WERI-Rb-1 (cell line): ENCODE results near the gene ARX.

Experiments
- DNase-seq: peaks from one replicate; pipeline ENCODE4 v3.0.0-alpha.2; 2020
- H3K27ac ChIP-seq: fragments of 250-450 bp; sonication (Bioruptor Pico); 2 replicates; pipeline ENCODE4 v1.5.1; 2020; ENCODE audit warnings: mild to moderate bottlenecking, moderate library complexity
- H3K27me3 ChIP-seq: fragments of 250-450 bp; sonication (Bioruptor Pico); 2 replicates; pipeline ENCODE4 v1.5.1; 2021; ENCODE audit warnings: mild to moderate bottlenecking, low read depth, moderate library complexity; ENCODE audit not compliant: insufficient read depth, severe bottlenecking
- H3K36me3 ChIP-seq: fragments of 250-450 bp; sonication (Bioruptor Pico); 2 replicates; pipeline ENCODE4 v1.5.1; 2020; ENCODE audit warnings: mild to moderate bottlenecking, moderate library complexity
- H3K4me3 ChIP-seq: 2 replicates; pipeline ENCODE4 v1.5.1; 2011; ENCODE audit warnings: low read depth, mild to moderate bottlenecking, control low read depth, low read length
- H3K9me3 ChIP-seq: fragments of 250-450 bp; sonication (Bioruptor Pico); 2 replicates; pipeline ENCODE4 v1.5.1; 2021; ENCODE audit warnings: mild to moderate bottlenecking, moderate library complexity; ENCODE audit not compliant: severe bottlenecking
- TF ChIP-seq, protein P1 (sequence below): IDR thresholded peaks from 2 replicates; pipeline ENCODE4 v1.5.1; 2011; ENCODE audit warnings: low read depth, mild to moderate bottlenecking, control low read depth, inconsistent platforms, low read length

The ARX gene

DNA sequence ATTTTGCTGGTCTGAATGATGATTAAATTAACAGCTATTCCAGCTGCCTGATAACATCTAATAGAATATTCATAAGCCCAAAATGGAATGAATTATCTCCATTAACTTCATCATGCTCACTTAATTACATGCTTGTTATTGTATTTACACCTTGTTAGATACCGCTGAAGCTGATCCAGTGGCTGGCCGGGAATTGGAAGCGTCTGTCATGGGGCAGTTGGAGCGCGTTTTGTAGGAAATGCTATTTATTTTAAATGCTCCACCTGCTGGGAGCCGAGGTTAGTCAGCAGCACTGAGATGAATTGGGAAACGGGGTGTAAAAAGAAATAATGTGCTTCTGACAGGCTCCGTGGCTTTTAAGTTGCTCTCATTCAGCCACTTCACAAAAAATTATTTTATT is 25.2 kb downstream of the ARX start:
- TF ChIP-seq, protein P1, sequence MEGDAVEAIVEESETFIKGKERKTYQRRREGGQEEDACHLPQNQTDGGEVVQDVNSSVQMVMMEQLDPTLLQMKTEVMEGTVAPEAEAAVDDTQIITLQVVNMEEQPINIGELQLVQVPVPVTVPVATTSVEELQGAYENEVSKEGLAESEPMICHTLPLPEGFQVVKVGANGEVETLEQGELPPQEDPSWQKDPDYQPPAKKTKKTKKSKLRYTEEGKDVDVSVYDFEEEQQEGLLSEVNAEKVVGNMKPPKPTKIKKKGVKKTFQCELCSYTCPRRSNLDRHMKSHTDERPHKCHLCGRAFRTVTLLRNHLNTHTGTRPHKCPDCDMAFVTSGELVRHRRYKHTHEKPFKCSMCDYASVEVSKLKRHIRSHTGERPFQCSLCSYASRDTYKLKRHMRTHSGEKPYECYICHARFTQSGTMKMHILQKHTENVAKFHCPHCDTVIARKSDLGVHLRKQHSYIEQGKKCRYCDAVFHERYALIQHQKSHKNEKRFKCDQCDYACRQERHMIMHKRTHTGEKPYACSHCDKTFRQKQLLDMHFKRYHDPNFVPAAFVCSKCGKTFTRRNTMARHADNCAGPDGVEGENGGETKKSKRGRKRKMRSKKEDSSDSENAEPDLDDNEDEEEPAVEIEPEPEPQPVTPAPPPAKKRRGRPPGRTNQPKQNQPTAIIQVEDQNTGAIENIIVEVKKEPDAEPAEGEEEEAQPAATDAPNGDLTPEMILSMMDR: no peak
- Histone ChIP-seq H3K27ac (no peak overlapping the region), H3K36me3 (no peaks in the 10 kb centered on the region), H3K27me3 (peaks cover 5% of the 10 kb centered on the region), H3K4me3 (no peak overlapping the region), H3K9me3 (no peaks in the 10 kb centered on the region)
- DNase-seq: no peak

DNA sequence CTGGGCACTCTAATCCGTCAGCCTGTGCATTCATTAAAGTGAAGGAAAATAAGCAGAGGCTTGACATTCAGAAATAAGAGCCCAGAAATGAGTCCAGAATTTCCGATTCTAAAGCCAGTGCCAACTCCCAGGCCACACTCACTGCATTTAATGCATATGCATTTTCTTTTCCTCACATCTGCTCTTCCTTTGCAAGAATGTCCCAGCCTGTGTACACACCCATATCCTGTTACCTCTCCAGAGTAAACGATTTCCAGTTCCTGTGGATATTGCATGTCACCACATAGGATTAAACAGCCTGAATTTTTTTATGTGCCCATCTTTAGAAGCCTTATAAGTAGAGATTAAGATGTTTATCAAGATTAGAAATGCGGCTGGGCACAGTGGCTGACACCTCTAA is 27.5 kb downstream of the ARX start:
- Histone ChIP-seq H3K9me3 (no peaks in the 10 kb centered on the region), H3K4me3 (no peak overlapping the region), H3K27me3 (peaks cover 5% of the 10 kb centered on the region), H3K36me3 (no peaks in the 10 kb centered on the region), H3K27ac (no peak overlapping the region)
- TF ChIP-seq, protein P1: no peak
- no peak for DNase-seq

DNA sequence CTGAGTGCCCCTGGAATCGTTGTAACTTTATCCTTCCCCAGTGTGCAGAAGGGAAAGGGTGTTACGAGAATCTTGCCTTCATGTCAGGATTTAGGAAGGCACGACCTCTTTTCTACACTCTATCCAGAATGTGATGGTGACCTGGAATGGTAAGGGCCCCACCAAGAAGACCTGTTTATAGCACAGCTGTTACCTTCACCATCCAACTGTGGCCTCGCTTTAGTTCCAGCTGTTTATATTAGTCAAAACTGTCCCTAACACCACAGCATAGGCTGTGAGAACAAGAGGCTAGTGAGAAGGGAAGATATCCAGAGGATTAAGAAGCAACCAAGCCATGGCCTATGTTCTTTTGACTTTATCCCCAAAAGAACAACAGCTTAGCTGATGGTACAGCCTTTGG is 28.0 kb downstream of the ARX start:
- TF ChIP-seq, protein P1: no peak
- Histone ChIP-seq H3K4me3 (no peak overlapping the region), H3K36me3 (no peaks in the 10 kb centered on the region), H3K27me3 (peaks cover 5% of the 10 kb centered on the region), H3K27ac (no peak overlapping the region), H3K9me3 (no peaks in the 10 kb centered on the region)
- DNase-seq: no peak

DNA sequence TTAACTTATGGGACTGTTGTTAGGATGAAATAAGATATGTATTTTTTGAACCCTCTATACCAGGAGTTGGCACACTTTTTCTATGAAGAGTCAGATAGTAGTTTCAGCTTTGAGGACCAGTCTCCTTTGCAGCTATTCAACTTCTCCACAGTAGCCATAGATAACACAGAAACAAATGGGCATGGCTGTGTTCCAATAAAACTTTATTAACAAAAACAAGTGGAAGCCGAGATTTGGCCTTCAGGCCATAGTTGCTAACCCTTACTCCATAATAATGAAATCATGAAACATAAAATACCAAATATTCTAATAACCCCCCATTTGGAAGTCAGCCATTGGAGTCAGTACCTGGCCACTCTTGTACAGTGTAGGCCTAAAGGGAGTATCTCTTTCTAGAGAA is 30.6 kb downstream of the ARX start:
- no peak overlapping the region for H3K27ac ChIP-seq
- no peaks in the 10 kb centered on the region for H3K27me3 ChIP-seq
- TF ChIP-seq, protein P1: no peak
- no peaks in the 10 kb centered on the region for H3K9me3 ChIP-seq
- no peaks in the 10 kb centered on the region for H3K36me3 ChIP-seq
- no peak for DNase-seq
- no peak overlapping the region for H3K4me3 ChIP-seq

DNA sequence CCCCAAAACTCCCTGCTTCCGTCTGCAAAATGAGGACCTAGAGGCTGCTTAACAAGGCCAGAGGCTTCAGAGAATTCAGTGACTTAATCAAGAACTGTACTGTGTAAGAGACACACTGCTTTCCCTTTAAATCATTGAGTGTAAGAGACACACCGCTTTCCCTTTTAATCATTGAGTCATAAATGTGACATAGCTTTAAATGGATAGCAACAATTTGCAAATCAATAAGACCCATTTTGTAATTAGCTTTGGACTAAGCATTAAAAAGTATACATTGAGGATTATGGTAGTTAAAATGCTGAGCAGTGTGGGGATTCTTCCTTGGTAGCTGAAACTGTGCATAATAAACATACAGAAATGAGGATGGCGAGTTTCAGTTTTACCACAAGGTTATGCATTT is 31.8 kb downstream of the ARX start:
- no peaks in the 10 kb centered on the region for H3K27me3 ChIP-seq
- no peak for DNase-seq

More for the DNA sequence above, 31.8 kb downstream of the ARX start:
- TF ChIP-seq, protein P1: no peak
- Histone ChIP-seq H3K4me3 (no peak overlapping the region), H3K27ac (no peak overlapping the region), H3K9me3 (no peaks in the 10 kb centered on the region), H3K36me3 (no peaks in the 10 kb centered on the region)
